Natural killer cell (primary cell): ENCODE results near the gene CCSER2. TPM values are rescaled to one million over a fixed set of nuclear protein-coding genes. Genes with fewer than 3 reads are reported as not detected.
A peak's percentile ranks its signal among the peaks of the same experiment; 100 is the strongest.

Experiments
- ATAC-seq, 3 donors: fragments of 150-1000 bp in 2 of 3; fragments of 200-7000 bp in 1 of 3; cut with Tn5 transposase; 1 replicate in 1 of 3; 2 replicates in 2 of 3; pipeline ENCODE4 v1.10.0; 2021; ENCODE audit warnings: mild to moderate bottlenecking in 2 of 3, moderate library complexity in 2 of 3
- DNase-seq, 2 donors: peaks; one replicate each; pipeline versions ENCODE4 v3.0.0 to v3.0.0-alpha.2; 2013 to 2021; ENCODE audit warnings: mixed read lengths in 1 of 2
- H3K27ac ChIP-seq: one replicate; pipeline ENCODE4 v1.5.1; 2013; ENCODE audit warnings: mild to moderate bottlenecking, low read length
- H3K27me3 ChIP-seq: one replicate; pipeline ENCODE4 v1.6.1; 2013; ENCODE audit warnings: low read length; ENCODE audit not compliant: control insufficient read depth, insufficient read depth
- H3K36me3 ChIP-seq: one replicate; pipeline ENCODE4 v1.6.1; 2013; ENCODE audit warnings: low read length; ENCODE audit not compliant: control insufficient read depth, insufficient read depth
- H3K4me1 ChIP-seq: one replicate; pipeline ENCODE4 v1.6.1; 2013; ENCODE audit warnings: low read length; ENCODE audit not compliant: control insufficient read depth, insufficient read depth
- H3K4me3 ChIP-seq: one replicate; pipeline ENCODE4 v1.5.1; 2013; ENCODE audit warnings: low read length
- H3K9me3 ChIP-seq: one replicate; pipeline ENCODE4 v1.6.1; 2013; ENCODE audit warnings: low read length; ENCODE audit not compliant: control insufficient read depth, insufficient read depth
- H3K27ac Mint-ChIP-seq, 2 donors: one replicate each; pipeline ENCODE4 v1.8.0; 2022; ENCODE audit warnings: mild to moderate bottlenecking in 2 of 2, mixed read lengths in 2 of 2, moderate library complexity in 1 of 2
- H3K27me3 Mint-ChIP-seq, 2 donors: one replicate each; pipeline ENCODE4 v1.8.0; 2022; ENCODE audit warnings: low read depth in 2 of 2, mixed read lengths in 2 of 2
- H3K36me3 Mint-ChIP-seq: one replicate; pipeline ENCODE4 v1.8.0; 2022; ENCODE audit warnings: mixed read lengths
- H3K4me1 Mint-ChIP-seq, 2 donors: one replicate each; pipeline ENCODE4 v1.8.0; 2022; ENCODE audit warnings: mixed read lengths in 2 of 2
- H3K4me3 Mint-ChIP-seq: one replicate; pipeline ENCODE4 v1.8.0; 2022; ENCODE audit warnings: mild to moderate bottlenecking, moderate library complexity, mixed read lengths
- H3K9me3 Mint-ChIP-seq, 2 donors: one replicate each; pipeline ENCODE4 v1.8.0; 2022; ENCODE audit warnings: mixed read lengths in 2 of 2
- WGBS: methylation state at CpG from one replicate; pipeline ENCODE4 v1.1.7; 2013; ENCODE audit warnings: missing lambda C conversion rate; ENCODE audit not compliant: insufficient coverage; 5-methylcytosine and 5-hydroxymethylcytosine counted together
- intact Hi-C: fragments of 100-400 bp; cut with micrococcal nuclease; formaldehyde crosslinking; loops from one replicate; pipeline ENCODE4 v1.14.2; 2022
- total RNA-seq, 4 donors: library from RNA; stranded (reverse); fragments of 120-200 nt in 1 of 4; gene quantifications; one replicate each; pipeline versions ENCODE4 v1.2.3 to v1.2.4, GENCODE V29; 2013 to 2022
- TF ChIP-seq, protein P1 (sequence below): fragments of 200-600 bp; IDR thresholded peaks from one replicate; pipeline ENCODE4 v1.8.0; 2022; ENCODE audit warnings: antibody characterized with exemption

CCSER2 gene
- total RNA-seq, 3 donors from 2014 or later (not counting 1 experiment from before 2014, with no cell fraction given) = 125 to 158 (median 146) TPM

GRCh38 chr10:84531396-84531795 lies 203.0 kb downstream of the CCSER2 start:
- no peaks in the 10 kb centered on the region for H3K4me1 Mint-ChIP-seq
- H3K27ac Mint-ChIP-seq = no peak overlapping the region
- no peaks in the 10 kb centered on the region for H3K36me3 Mint-ChIP-seq
- WGBS = 75% methylated on average over 1 of the region's 2 CpGs
- H3K27me3 Mint-ChIP-seq = peaks cover 0 to 3% of the 10 kb centered on the region in 2 donors
- TF ChIP-seq, protein P1, sequence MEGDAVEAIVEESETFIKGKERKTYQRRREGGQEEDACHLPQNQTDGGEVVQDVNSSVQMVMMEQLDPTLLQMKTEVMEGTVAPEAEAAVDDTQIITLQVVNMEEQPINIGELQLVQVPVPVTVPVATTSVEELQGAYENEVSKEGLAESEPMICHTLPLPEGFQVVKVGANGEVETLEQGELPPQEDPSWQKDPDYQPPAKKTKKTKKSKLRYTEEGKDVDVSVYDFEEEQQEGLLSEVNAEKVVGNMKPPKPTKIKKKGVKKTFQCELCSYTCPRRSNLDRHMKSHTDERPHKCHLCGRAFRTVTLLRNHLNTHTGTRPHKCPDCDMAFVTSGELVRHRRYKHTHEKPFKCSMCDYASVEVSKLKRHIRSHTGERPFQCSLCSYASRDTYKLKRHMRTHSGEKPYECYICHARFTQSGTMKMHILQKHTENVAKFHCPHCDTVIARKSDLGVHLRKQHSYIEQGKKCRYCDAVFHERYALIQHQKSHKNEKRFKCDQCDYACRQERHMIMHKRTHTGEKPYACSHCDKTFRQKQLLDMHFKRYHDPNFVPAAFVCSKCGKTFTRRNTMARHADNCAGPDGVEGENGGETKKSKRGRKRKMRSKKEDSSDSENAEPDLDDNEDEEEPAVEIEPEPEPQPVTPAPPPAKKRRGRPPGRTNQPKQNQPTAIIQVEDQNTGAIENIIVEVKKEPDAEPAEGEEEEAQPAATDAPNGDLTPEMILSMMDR = no peak
- intact Hi-C loops = loop anchor here (10.0 kb wide), 2 partner anchors 87 to 397 kb away; partner anchors contain the start of gene GHITM
- ATAC-seq = no peak
- no peak overlapping the region for H3K4me3 Mint-ChIP-seq
- H3K27me3 ChIP-seq = no peaks in the 10 kb centered on the region
- no peaks in the 10 kb centered on the region for H3K9me3 ChIP-seq
- no peak overlapping the region for H3K27ac ChIP-seq
- H3K36me3 ChIP-seq = no peaks in the 10 kb centered on the region
- H3K9me3 Mint-ChIP-seq = peaks cover 0 to 2% of the 10 kb centered on the region in 2 donors
- H3K4me3 ChIP-seq = no peak overlapping the region
- no peak for DNase-seq
- no peaks in the 10 kb centered on the region for H3K4me1 ChIP-seq

DNA sequence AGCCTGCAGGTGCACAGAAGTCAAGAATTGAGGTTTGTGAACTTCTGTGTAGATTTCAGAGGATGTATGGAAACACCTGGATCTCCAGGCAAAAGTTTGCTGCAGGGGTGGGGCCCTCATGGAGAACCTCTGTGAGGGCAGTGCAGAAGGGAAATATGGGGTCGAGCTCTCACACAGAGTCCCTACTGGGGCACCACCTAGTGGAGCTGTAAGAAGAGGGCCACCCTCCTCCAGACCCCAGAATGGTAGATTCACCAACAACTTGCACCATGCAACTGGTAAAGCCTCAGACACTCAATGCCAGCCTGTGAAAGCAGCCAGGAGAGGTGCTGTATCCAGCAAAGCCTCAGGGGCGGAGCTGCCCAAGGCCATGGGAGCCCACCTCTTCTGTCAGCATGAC lies 205.8 kb downstream of the CCSER2 start:
- no peaks in the 10 kb centered on the region for H3K9me3 ChIP-seq
- Mint-ChIP-seq H3K9me3 (no peaks in the 10 kb centered on the region), H3K27me3 (peaks cover 2 to 3% of the 10 kb centered on the region in 2 donors), H3K36me3 (no peaks in the 10 kb centered on the region), H3K4me3 (no peak overlapping the region), H3K4me1 (peaks cover 7% of the 10 kb centered on the region in 2 donors), H3K27ac (no peak overlapping the region)
- ATAC-seq = no peak
- intact Hi-C loops = loop anchor here (10.0 kb wide), 2 partner anchors 89 to 399 kb away; partner anchors contain the start of gene GHITM
- peaks cover 2% of the 10 kb centered on the region for H3K4me1 ChIP-seq
- H3K36me3 ChIP-seq = no peaks in the 10 kb centered on the region
- no peak for DNase-seq
- H3K4me3 ChIP-seq = no peak overlapping the region
- H3K27me3 ChIP-seq = no peaks in the 10 kb centered on the region
- TF ChIP-seq, protein P1 = no peak
- no peak overlapping the region for H3K27ac ChIP-seq
- WGBS = 47% methylated on average over 2 of the region's 2 CpGs

DNA sequence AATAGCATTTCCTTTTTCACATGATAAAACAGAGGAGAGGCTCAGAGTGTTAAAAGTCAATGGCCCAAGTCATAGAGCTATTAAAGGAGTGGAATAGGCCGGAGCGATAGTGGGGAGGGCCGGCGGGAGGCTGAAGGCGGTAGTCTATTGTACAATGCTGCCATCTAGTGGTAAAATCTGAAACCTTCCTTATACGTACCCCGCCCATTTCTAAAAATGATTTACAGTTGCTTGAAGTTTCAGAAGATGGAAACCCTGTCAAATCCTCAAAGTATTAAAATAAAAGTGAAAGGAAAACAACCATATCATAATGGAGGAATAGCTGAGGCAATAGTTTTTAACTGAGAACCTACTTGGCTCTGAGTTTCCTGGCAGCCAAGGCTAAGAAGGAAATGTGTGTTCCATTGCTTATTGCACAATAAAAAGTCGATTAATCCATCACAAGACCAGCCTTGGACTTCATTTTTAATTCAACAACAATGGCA lies 209.1 kb downstream of the CCSER2 start:
- no peaks in the 10 kb centered on the region for H3K9me3 ChIP-seq
- DNase-seq (peak in 1 of 2 donors; percentile 81), ATAC-seq (peak; percentile 80 to 84 (median 83))
- peaks cover 11% of the 10 kb centered on the region for H3K4me1 ChIP-seq
- Mint-ChIP-seq H3K9me3 (no peaks in the 10 kb centered on the region), H3K36me3 (no peaks in the 10 kb centered on the region), H3K27ac (no peak overlapping the region), H3K27me3 (peaks cover 14 to 15% of the 10 kb centered on the region in 2 donors), H3K4me1 (peaks cover 7 to 12% of the 10 kb centered on the region in 2 donors), H3K4me3 (no peak overlapping the region)
- no peak overlapping the region for H3K27ac ChIP-seq
- WGBS = 14% methylated on average over 6 of the region's 8 CpGs
- intact Hi-C loops = loop anchor here (1.0 to 10.0 kb wide), 5 partner anchors 93 to 403 kb away; partner anchors contain the start of gene GHITM
- H3K27me3 ChIP-seq = peaks cover 3% of the 10 kb centered on the region
- no peak overlapping the region for H3K4me3 ChIP-seq
- TF ChIP-seq, protein P1 = peak; percentile 93
- H3K36me3 ChIP-seq = no peaks in the 10 kb centered on the region

DNA sequence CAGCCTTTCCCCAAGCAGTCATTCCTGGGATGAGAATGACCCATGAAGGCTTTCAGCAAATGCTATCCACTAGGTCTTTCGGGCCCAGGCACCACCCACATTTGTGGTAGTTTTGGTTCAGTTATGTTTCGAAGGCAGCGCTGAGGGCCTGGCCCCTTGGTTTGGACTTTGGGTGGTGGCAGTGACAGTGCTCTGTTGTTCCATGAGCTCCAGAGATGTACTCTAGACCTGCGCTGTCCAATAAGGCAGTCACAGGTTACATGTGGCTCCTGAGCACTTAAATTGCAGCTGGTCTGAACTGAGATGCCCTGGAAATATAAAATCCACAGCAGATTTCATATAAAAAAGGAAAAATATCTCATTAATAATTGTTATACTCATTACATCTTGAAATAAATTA lies 209.6 kb downstream of the CCSER2 start:
- Histone ChIP-seq H3K27me3 (peaks cover 3% of the 10 kb centered on the region), H3K27ac (no peak overlapping the region), H3K36me3 (no peaks in the 10 kb centered on the region), H3K9me3 (no peaks in the 10 kb centered on the region), H3K4me3 (no peak overlapping the region), H3K4me1 (peaks cover 11% of the 10 kb centered on the region)
- 88% methylated on average over 4 of the region's 4 CpGs for WGBS
- no peaks in the 10 kb centered on the region for H3K36me3 Mint-ChIP-seq
- H3K27ac Mint-ChIP-seq = no peak overlapping the region
- no peak for DNase-seq
- TF ChIP-seq, protein P1 = no peak
- H3K9me3 Mint-ChIP-seq = no peaks in the 10 kb centered on the region
- no peak overlapping the region for H3K4me3 Mint-ChIP-seq
- no peak for ATAC-seq
- H3K4me1 Mint-ChIP-seq = peaks cover 7 to 12% of the 10 kb centered on the region in 2 donors
- peaks cover 14 to 18% of the 10 kb centered on the region in 2 donors for H3K27me3 Mint-ChIP-seq
- intact Hi-C loops = loop anchor here (10.0 kb wide), 2 partner anchors 93 to 403 kb away; partner anchors contain the start of gene GHITM
